Coronary artery (tissue), 2 donors: ENCODE results near the gene VSIG2.

Source experiments
- DNase-seq: peaks from one replicate; pipeline ENCODE4 v3.0.0-alpha.2; 2017; ENCODE audit warnings: low spot score
- H3K27ac ChIP-seq, 2 donors: fragments of 200-600 bp; sonication (generic); one replicate each; pipeline ENCODE4 v1.5.1; 2016 to 2019
- H3K4me3 ChIP-seq: fragments of 200-600 bp; sonication (generic); 2 replicates; pipeline ENCODE4 v1.5.1; 2016; ENCODE audit warnings: mild to moderate bottlenecking, moderate library complexity
- TF ChIP-seq, protein P1 (sequence below): fragments of 200-600 bp; sonication (generic); IDR thresholded peaks from one replicate; pipeline ENCODE4 v1.5.1; 2019; ENCODE audit warnings: antibody characterized with exemption

The VSIG2 gene

DNA sequence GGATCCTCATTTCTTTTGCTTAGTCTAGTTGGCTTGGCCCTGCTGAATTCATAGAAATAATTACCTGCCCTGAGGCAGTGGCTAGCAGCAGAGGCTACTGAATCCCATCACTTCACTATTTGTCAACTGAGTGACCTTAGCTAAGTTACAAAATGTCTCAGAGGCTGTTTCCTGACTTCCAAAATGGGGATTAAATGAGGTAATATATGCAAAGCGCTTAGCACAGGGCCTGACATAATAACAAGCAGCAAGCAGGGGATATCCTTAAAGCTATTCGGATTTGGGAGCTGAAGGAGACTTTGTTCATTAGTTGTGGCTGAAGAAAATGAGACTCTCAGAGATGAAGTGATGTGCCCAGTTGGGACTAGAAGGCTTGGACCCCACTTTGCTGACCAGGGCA, 9.5 kb downstream of the VSIG2 start:
- H3K27ac ChIP-seq: no peak overlapping the region
- TF ChIP-seq, protein P1, sequence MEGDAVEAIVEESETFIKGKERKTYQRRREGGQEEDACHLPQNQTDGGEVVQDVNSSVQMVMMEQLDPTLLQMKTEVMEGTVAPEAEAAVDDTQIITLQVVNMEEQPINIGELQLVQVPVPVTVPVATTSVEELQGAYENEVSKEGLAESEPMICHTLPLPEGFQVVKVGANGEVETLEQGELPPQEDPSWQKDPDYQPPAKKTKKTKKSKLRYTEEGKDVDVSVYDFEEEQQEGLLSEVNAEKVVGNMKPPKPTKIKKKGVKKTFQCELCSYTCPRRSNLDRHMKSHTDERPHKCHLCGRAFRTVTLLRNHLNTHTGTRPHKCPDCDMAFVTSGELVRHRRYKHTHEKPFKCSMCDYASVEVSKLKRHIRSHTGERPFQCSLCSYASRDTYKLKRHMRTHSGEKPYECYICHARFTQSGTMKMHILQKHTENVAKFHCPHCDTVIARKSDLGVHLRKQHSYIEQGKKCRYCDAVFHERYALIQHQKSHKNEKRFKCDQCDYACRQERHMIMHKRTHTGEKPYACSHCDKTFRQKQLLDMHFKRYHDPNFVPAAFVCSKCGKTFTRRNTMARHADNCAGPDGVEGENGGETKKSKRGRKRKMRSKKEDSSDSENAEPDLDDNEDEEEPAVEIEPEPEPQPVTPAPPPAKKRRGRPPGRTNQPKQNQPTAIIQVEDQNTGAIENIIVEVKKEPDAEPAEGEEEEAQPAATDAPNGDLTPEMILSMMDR: no peak
- no peak overlapping the region for H3K4me3 ChIP-seq
- no peak for DNase-seq

DNA sequence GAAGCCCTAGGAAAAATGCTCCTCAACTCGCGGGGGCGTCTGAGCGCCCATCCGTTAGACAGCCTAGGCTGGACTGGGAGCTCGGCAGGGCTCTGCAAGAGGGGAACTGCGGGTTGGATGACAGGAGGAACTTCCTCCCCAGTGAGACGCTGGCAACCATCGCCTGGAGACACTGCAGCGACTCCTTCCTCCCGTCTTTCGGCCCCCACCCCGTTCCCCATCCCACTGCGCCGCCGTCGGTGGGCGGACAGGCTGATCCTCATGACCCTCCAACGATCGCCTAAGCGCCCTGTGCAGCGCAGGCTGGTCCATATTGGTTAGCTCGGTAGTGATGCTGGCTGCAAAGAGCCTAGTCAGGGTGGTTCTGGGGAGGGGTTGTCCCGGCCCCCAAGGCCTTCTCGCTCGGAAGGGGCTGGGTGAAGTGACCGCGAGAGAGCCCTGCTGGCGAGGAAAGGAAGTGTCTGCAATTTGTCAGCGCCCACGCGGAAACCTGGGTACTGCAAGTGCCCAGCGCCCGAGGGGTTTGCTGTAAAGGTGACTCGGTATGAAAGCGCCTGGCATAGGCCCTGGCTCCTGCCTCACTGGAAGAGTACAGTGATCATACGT, 11.7 kb downstream of the VSIG2 start:
- no peak for DNase-seq
- TF ChIP-seq, protein P1: peak; percentile 24
- peak overlapping the region; percentile 74 for H3K4me3 ChIP-seq
- H3K27ac ChIP-seq: peak overlapping the region; percentile 48 to 78

DNA sequence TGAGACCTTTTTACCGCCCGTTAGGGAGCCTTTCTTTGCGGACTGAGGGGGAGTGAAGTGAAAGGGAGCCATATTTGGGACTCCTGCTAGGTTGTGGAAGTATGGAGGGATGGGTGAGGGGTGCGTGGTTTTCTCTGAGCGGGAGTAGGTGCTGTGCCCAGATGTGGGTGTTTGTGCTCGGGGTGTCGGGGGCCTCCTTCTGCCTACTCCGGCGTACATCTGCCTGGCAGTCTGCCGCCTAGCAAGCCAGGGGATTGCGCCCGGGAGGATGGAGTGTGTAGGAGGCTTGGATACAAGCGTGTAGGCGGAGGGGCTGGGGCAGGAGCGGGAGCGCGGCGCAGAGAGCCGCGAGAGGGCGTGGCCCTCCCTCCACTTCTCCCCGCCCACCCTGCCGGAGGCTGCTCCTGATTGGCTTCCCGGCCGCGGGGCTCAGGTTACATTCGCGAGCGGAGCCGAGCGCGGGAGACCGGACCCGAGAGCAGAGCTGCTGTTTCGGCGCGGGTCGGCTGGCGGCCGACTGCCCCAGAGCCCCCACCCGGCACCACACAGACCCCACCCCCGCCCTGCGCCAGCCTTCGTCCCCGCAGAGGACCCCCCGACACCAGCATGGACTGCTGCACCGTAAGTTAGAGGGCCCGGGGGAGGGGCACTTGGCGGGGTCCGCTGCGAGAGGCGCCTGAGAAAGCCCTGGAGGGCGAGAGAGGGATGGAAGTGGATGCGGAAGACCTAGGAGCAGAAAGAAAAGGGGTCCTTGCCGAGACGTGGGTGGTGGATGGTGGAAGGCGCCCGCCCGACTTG, 12.4 kb downstream of the VSIG2 start, which contains the start of gene NRGN:
TSS of gene NRGN (plus strand) at position 464 of the 798 bp plus-strand sequence. CDS start at position 607, 143 bp downstream.
- peak within 1 kb of the TSS; percentile 48 to 78 for H3K27ac ChIP-seq
- TF ChIP-seq, protein P1: no peak
- peak; percentile 94 for DNase-seq
- peak within 1 kb of the TSS; percentile 74 for H3K4me3 ChIP-seq

DNA sequence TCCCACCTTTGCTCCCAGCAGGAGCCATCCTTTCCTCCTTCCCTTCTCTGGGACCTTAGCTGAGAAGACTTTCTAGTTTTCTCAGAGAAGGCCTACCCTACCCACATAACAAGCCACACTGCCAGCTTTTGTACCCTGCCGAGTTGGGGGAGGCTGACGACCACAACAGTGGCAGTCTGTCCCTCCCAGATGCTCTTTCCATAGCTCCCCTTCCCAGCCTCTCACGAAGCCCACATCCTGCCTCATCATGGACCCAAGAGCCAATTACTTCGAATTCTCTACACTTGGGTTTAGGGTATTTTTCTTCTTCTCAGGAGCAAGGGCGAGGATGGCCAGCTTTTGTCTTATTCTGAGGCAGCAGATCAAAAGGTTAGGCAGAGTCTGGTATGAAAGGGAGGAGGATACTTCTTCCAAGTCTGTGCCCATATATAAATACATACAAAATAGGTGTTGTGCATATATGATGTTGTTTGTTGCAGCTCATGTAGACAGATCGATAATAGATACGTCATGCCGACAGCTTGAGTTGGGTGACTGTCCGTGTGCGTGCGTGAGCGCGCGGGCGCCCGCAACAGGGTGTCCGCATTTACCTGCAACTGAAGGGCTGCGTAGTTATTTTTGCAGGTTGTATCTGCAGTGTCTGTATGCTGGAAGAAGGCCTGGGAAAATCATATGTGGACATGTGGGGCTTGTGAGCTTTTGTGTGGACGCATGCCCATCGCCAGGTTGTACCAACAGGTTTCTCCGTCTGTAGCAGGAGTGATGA, 13.2 kb downstream of the VSIG2 start:
- no peak for DNase-seq
- peak overlapping the region; percentile 74 for H3K4me3 ChIP-seq
- TF ChIP-seq, protein P1: no peak
- H3K27ac ChIP-seq: peak overlapping the region; percentile 48 to 78

DNA sequence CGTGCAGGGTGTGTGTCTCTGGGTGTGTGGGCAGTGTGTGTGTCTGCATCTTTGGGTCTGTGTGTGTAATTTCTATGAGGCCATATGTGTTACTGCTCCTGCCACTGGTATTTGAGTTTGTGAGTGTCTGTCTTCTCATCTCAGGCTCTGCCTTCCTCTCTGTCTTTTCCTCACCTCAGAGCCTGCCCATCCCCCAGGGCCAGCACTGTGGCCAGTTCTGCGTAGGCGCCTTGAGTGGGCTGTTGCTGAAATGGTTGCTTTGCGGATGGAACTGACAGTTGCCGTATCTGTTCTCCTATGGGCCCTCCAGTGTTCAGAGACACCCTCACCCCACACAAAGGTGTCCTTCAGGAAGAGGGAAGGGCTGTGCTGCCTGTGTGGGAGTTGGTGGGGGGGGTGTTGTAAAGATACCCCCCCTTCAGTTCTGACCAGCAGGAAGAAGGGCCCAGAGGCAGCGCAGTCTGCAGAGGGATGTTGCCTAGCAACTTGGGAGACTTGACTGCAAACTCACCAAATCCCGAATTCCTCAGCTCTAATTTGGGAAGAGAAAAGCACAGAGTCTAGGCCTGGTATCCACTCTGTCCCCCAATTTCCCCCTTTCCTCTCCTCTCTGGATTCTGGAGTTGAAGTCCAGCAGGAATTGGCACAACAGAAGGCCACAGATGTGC, 14.3 kb downstream of the VSIG2 start:
- DNase-seq: no peak
- TF ChIP-seq, protein P1: no peak
- peak overlapping the region in 1 of 2 donors; percentile 17 for H3K27ac ChIP-seq
- H3K4me3 ChIP-seq: no peak overlapping the region

DNA sequence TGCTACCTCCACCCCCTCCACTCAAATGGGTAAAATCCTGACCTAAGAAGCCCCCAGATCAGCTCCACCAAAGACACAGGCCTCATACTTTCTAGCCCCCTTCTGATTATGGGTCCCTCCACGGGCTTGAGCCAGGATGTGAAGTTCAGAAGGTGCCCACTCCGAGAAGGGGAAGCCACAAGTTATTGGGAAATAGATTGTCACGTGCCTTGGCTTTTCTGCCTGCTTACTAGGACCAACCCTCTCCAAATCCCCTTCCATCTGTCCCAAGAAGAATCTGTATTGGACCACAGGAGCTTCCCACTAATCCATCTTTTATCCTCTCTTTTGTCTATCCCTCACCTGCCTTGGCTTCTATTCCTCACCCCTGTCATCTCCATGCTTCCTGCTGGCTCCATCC, 15.3 kb downstream of the VSIG2 start:
- Histone ChIP-seq H3K4me3 (no peak overlapping the region), H3K27ac (peak overlapping the region; percentile 39 to 63)
- DNase-seq: no peak
- TF ChIP-seq, protein P1: no peak
